Neural cell (in vitro differentiated cells): ENCODE data around the gene TIMM13. TPM values are rescaled to one million over a fixed set of nuclear protein-coding genes. Genes with fewer than 3 reads are reported as not detected.

ENCODE experiments used
- H2AFZ ChIP-seq: fragments of 200-600, 300-800 bp; sonication (generic), shearing (Covaris generic); 2 replicates; pipeline ENCODE4 v1.6.0; 2014; ENCODE audit warnings: low read depth, mild to moderate bottlenecking, antibody characterized with exemption, low read length, moderate library complexity
- H3F3A ChIP-seq: fragments of 200-600 bp; shearing (Covaris generic); 2 replicates; pipeline ENCODE4 v1.6.1; 2016; ENCODE audit warnings: mild to moderate bottlenecking, moderate library complexity, mixed read lengths, antibody characterized with exemption, low read length; ENCODE audit not compliant: insufficient read depth, poor library complexity, severe bottlenecking
- H3K27ac ChIP-seq: fragments of 200-600, 300-800 bp; sonication (generic), shearing (Covaris generic); 2 replicates; pipeline ENCODE4 v1.5.1; 2014; ENCODE audit warnings: mild to moderate bottlenecking, low read length, moderate library complexity
- H3K27me3 ChIP-seq: fragments of 300-800, 200-600 bp; sonication (generic), shearing (Covaris generic); 2 replicates; pipeline ENCODE4 v1.6.0; 2014; ENCODE audit warnings: mild to moderate bottlenecking, low read depth, low read length, moderate library complexity; ENCODE audit not compliant: insufficient read depth
- H3K36me3 ChIP-seq: fragments of 300-800, 200-600 bp; sonication (generic), shearing (Covaris generic); 2 replicates; pipeline ENCODE4 v1.5.1; 2014; ENCODE audit warnings: mild to moderate bottlenecking, antibody characterized with exemption, low read length, moderate library complexity; ENCODE audit not compliant: insufficient read depth
- H3K4me2 ChIP-seq: fragments of 300-800, 200-600 bp; sonication (generic), shearing (Covaris generic); 2 replicates; pipeline ENCODE4 v1.6.0; 2014; ENCODE audit warnings: mild to moderate bottlenecking, low read length
- H3K4me3 ChIP-seq: fragments of 300-800, 200-600 bp; sonication (generic), shearing (Covaris generic); 2 replicates; pipeline ENCODE4 v1.5.1; 2014; ENCODE audit warnings: mild to moderate bottlenecking, low read length, moderate library complexity
- H3K79me2 ChIP-seq: fragments of 200-600 bp; shearing (Covaris generic); replicated peaks from 2 replicates; pipeline ENCODE4 v1.6.0; 2014; ENCODE audit warnings: mild to moderate bottlenecking, low read length, moderate library complexity; ENCODE audit not compliant: insufficient read depth
- H3K9ac ChIP-seq: fragments of 300-800, 200-600 bp; sonication (generic), shearing (Covaris generic); 2 replicates; pipeline ENCODE4 v1.6.1; 2016; ENCODE audit warnings: mild to moderate bottlenecking, low read length, mixed read lengths
- H3K9me2 ChIP-seq: fragments of 200-600 bp; shearing (Covaris generic); 2 replicates; pipeline ENCODE4 v1.6.1; 2016; ENCODE audit warnings: mild to moderate bottlenecking, low read length, mixed read lengths; ENCODE audit not compliant: insufficient read depth
- H3K9me3 ChIP-seq: fragments of 200-600, 300-800 bp; sonication (generic), shearing (Covaris generic); 2 replicates; pipeline ENCODE4 v1.6.1; 2016; ENCODE audit warnings: mild to moderate bottlenecking, mixed run types, low read length, moderate library complexity, mixed read lengths
- H4K20me1 ChIP-seq: fragments of 200-600 bp; shearing (Covaris generic); 2 replicates; pipeline ENCODE4 v1.6.1; 2016; ENCODE audit warnings: mild to moderate bottlenecking, mixed run types; ENCODE audit not compliant: insufficient read depth
- EP300 ChIP-seq: fragments of 450-650 bp; conservative IDR thresholded peaks from 2 replicates; pipeline ENCODE4 v1.6.1; 2014; ENCODE audit warnings: antibody characterized with exemption, mild to moderate bottlenecking, moderate library complexity; ENCODE audit not compliant: poor library complexity, severe bottlenecking
- EZH2 ChIP-seq: fragments of 200-600, 300-800 bp; shearing (Covaris generic), sonication (generic); IDR thresholded peaks from 2 replicates; pipeline ENCODE4 v1.6.1; 2014; ENCODE audit warnings: antibody characterized with exemption, low read length, borderline replicate concordance, mild to moderate bottlenecking; ENCODE audit not compliant: insufficient read depth, poor library complexity, severe bottlenecking
- MXI1 ChIP-seq: fragments of 450-650 bp; conservative IDR thresholded peaks from 2 replicates; pipeline ENCODE4 v1.6.1; 2014; ENCODE audit warnings: antibody characterized with exemption, mild to moderate bottlenecking; ENCODE audit not compliant: poor library complexity, severe bottlenecking
- POLR2AphosphoS5 ChIP-seq: IDR thresholded peaks from 2 replicates; pipeline ENCODE4 v1.6.1; 2012
- RAD21 ChIP-seq: fragments of 450-650 bp; conservative IDR thresholded peaks from 2 replicates; pipeline ENCODE4 v1.6.1; 2014; ENCODE audit warnings: antibody characterized with exemption, mild to moderate bottlenecking, moderate library complexity
- SMC3 ChIP-seq: fragments of 450-650 bp; conservative IDR thresholded peaks from 2 replicates; pipeline ENCODE4 v1.6.1; 2014; ENCODE audit warnings: antibody characterized with exemption, mild to moderate bottlenecking, moderate library complexity; ENCODE audit not compliant: poor library complexity
- TAF1 ChIP-seq: IDR thresholded peaks from 2 replicates; pipeline ENCODE4 v1.6.1; 2012; ENCODE audit warnings: low read depth
- polyA plus RNA-seq: library from polyadenylated mRNA; depleted of rRNA; stranded (reverse); fragments of >200 nt; gene quantifications from 2 replicates; pipeline ENCODE4 v1.2.3, GENCODE V29; 2014
- TF ChIP-seq, protein P1 (sequence below): fragments of 450-650 bp; IDR thresholded peaks from 2 replicates; pipeline ENCODE4 v1.5.1; 2014; ENCODE audit warnings: antibody characterized with exemption, mild to moderate bottlenecking, moderate library complexity; ENCODE audit not compliant: poor library complexity, severe bottlenecking
- TF ChIP-seq, protein P2 (sequence below): IDR thresholded peaks from 2 replicates; pipeline ENCODE4 v1.6.1; 2012; ENCODE audit warnings: borderline replicate concordance

The TIMM13 gene
- polyA plus RNA-seq, 1 donor from 2014 or later, result 73.0 TPM

DNA sequence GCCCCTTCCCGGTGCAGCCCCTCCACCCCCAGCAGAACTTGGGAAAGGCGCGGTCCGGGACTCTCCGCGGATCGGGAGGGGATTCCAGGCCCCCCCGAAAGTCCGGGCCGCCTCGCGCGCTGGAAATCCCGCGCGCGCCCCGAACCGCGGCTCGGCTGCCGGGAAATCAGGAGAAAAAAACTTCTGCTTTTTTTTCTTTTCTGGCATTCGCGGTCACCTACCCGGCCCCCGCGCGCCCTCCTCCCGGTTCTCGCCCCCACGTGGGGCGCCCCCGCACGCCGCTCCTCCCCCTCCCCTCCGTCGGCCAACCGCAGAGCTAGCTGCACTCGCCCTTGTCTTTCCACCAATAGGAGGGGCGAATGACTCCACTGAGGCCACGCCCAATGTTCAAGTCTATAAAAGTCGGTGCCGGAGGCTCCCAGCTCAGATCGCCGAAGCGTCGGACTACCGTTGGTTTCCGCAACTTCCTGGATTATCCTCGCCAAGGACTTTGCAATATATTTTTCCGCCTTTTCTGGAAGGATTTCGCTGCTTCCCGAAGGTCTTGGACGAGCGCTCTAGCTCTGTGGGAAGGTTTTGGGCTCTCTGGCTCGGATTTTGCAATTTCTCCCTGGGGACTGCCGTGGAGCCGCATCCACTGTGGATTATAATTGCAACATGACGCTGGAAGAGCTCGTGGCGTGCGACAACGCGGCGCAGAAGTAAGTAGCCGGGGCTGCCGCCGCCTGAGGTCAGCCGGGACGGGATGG is 48.5 kb upstream of the TIMM13 start, which contains the start of gene GADD45B:
GADD45B (plus strand) TSS at position 426 of the 749 bp plus-strand sequence; CDS start at position 658, 232 bp downstream.
- TF ChIP-seq EZH2 (no peak), SMC3 (no peak), RAD21 (no peak), TAF1 (peak; percentile 79), MXI1 (peak; percentile 42), EP300 (no peak), POLR2AphosphoS5 (peak; percentile 92)
- TF ChIP-seq, protein P1, sequence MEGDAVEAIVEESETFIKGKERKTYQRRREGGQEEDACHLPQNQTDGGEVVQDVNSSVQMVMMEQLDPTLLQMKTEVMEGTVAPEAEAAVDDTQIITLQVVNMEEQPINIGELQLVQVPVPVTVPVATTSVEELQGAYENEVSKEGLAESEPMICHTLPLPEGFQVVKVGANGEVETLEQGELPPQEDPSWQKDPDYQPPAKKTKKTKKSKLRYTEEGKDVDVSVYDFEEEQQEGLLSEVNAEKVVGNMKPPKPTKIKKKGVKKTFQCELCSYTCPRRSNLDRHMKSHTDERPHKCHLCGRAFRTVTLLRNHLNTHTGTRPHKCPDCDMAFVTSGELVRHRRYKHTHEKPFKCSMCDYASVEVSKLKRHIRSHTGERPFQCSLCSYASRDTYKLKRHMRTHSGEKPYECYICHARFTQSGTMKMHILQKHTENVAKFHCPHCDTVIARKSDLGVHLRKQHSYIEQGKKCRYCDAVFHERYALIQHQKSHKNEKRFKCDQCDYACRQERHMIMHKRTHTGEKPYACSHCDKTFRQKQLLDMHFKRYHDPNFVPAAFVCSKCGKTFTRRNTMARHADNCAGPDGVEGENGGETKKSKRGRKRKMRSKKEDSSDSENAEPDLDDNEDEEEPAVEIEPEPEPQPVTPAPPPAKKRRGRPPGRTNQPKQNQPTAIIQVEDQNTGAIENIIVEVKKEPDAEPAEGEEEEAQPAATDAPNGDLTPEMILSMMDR, result no peak
- TF ChIP-seq, protein P2, sequence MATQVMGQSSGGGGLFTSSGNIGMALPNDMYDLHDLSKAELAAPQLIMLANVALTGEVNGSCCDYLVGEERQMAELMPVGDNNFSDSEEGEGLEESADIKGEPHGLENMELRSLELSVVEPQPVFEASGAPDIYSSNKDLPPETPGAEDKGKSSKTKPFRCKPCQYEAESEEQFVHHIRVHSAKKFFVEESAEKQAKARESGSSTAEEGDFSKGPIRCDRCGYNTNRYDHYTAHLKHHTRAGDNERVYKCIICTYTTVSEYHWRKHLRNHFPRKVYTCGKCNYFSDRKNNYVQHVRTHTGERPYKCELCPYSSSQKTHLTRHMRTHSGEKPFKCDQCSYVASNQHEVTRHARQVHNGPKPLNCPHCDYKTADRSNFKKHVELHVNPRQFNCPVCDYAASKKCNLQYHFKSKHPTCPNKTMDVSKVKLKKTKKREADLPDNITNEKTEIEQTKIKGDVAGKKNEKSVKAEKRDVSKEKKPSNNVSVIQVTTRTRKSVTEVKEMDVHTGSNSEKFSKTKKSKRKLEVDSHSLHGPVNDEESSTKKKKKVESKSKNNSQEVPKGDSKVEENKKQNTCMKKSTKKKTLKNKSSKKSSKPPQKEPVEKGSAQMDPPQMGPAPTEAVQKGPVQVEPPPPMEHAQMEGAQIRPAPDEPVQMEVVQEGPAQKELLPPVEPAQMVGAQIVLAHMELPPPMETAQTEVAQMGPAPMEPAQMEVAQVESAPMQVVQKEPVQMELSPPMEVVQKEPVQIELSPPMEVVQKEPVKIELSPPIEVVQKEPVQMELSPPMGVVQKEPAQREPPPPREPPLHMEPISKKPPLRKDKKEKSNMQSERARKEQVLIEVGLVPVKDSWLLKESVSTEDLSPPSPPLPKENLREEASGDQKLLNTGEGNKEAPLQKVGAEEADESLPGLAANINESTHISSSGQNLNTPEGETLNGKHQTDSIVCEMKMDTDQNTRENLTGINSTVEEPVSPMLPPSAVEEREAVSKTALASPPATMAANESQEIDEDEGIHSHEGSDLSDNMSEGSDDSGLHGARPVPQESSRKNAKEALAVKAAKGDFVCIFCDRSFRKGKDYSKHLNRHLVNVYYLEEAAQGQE, result peak; percentile 46
- Histone ChIP-seq H3K4me3 (peak within 1 kb of the TSS; percentile 72), H3K36me3 (no peaks in the 10 kb centered on the region), H4K20me1 (no peaks in the 10 kb centered on the region), H3K4me2 (peak within 1 kb of the TSS; percentile 71), H3K79me2 (no peaks in the 10 kb centered on the region), H3K27ac (no peak within 1 kb of the TSS), H3F3A (no peaks in the 10 kb centered on the region), H3K9me2 (no peaks in the 10 kb centered on the region), H3K27me3 (peaks cover 58% of the 10 kb centered on the region), H3K9ac (peak within 1 kb of the TSS; percentile 43), H2AFZ (no peak within 1 kb of the TSS), H3K9me3 (no peaks in the 10 kb centered on the region)

DNA sequence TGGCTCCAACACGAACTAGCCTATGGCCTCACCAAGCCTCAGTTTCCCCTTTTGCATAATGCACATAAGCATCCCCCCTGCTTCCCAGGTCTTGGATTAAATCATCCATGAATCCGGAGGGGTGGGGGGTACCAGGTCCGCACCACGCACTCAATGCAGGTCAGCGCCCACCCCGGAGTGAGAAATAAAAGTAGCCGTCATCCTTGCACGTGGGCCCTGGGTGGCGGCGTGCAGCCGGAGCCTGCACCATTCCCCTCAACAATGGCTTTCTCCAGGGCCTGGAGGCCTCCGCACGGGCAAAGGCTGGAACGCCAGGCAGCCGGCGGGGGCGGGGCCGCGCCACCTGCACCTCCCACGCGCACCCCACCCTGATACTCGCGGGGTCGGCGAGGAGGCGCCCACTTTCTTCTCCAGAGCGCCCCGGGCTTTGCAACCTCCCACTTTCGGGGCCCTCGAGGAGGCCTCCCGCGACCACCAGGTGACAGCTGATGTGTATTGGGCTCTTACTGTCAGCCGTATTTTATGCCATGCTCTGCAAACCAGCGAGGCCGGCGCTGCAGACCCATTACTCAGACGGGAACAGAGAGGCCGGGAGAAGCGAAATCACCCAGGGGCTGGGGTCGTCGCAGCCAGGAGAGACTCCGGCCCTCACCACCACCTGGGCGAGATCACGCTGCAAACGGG is 47.8 kb upstream of the TIMM13 start:
- H3K4me3 ChIP-seq, result peak overlapping the region; percentile 72
- no peaks in the 10 kb centered on the region for H4K20me1 ChIP-seq
- no peaks in the 10 kb centered on the region for H3K9me3 ChIP-seq
- TF ChIP-seq SMC3 (no peak), TAF1 (no peak), RAD21 (no peak), MXI1 (no peak), POLR2AphosphoS5 (no peak), EZH2 (no peak), EP300 (no peak)
- TF ChIP-seq, protein P2, result no peak
- TF ChIP-seq, protein P1, result no peak
- no peak overlapping the region for H2AFZ ChIP-seq
- no peaks in the 10 kb centered on the region for H3K79me2 ChIP-seq
- H3K9me2 ChIP-seq, result no peaks in the 10 kb centered on the region
- peaks cover 53% of the 10 kb centered on the region for H3K27me3 ChIP-seq
- no peak overlapping the region for H3K27ac ChIP-seq
- no peaks in the 10 kb centered on the region for H3K36me3 ChIP-seq
- no peak overlapping the region for H3K9ac ChIP-seq
- peak overlapping the region; percentile 71 for H3K4me2 ChIP-seq
- H3F3A ChIP-seq, result no peaks in the 10 kb centered on the region
